Calu3 (cell line): ENCODE results near the gene UBN1. TPM values are rescaled to one million over a fixed set of nuclear protein-coding genes. Genes with fewer than 3 reads are reported as not detected.

Experiments
- BruUV-seq: library from RNA; stranded (reverse); fragments of 400-500 nt; replicated peaks from 2 replicates; lab custom pipeline; 2021; lab: Mats Ljungman, UMichigan
- CTCF ChIA-PET: fragments of 300-600 bp; sonication (Branson Sonifier 250); formaldehyde crosslinking; loops from one replicate; lab custom pipeline; 2022; ENCODE audit warnings: antibody characterized with exemption; lab: Charles Lee
- DNase-seq: peaks from one replicate; pipeline ENCODE4 v3.0.0; 2022
- H3K27ac Mint-ChIP-seq: one replicate; pipeline ENCODE4 v1.8.0; 2022; ENCODE audit warnings: mixed read lengths; ENCODE audit not compliant: unreplicated experiment
- H3K27me3 Mint-ChIP-seq: one replicate; pipeline ENCODE4 v1.8.0; 2022; ENCODE audit warnings: mixed read lengths; ENCODE audit not compliant: unreplicated experiment
- H3K36me3 Mint-ChIP-seq: one replicate; pipeline ENCODE4 v1.8.0; 2022; ENCODE audit warnings: mild to moderate bottlenecking, moderate library complexity, mixed read lengths; ENCODE audit not compliant: insufficient read depth, unreplicated experiment
- H3K4me1 Mint-ChIP-seq: one replicate; pipeline ENCODE4 v1.8.0; 2022; ENCODE audit warnings: mild to moderate bottlenecking, low read depth, mixed read lengths; ENCODE audit not compliant: unreplicated experiment
- H3K4me3 Mint-ChIP-seq: one replicate; pipeline ENCODE4 v1.8.0; 2022; ENCODE audit warnings: mild to moderate bottlenecking, low read depth, moderate library complexity, mixed read lengths; ENCODE audit not compliant: unreplicated experiment
- H3K9me3 Mint-ChIP-seq: one replicate; pipeline ENCODE4 v1.8.0; 2022; ENCODE audit warnings: low read depth, mixed read lengths; ENCODE audit not compliant: unreplicated experiment
- CTCF ChIP-seq: fragments of 200-600 bp; IDR thresholded peaks from one replicate; pipeline ENCODE4 v1.8.0; 2022; ENCODE audit warnings: antibody characterized with exemption; ENCODE audit not compliant: unreplicated experiment
- intact Hi-C: fragments of 100-400 bp; cut with micrococcal nuclease; formaldehyde crosslinking; loops from one replicate; pipeline ENCODE4 v1.10.0; 2022; ENCODE audit not compliant: unreplicated experiment
- total RNA-seq: library from RNA; stranded (reverse); gene quantifications from 2 replicates; pipeline ENCODE4 v1.2.3, GENCODE V29; 2022

Gene UBN1
- total RNA-seq, 1 experiment from 2014 or later: 50.5 TPM

- H3K4me3 Mint-ChIP-seq: no peak overlapping the region
- peaks cover 66% of the 10 kb centered on the region for H3K36me3 Mint-ChIP-seq
- no peak overlapping the region for H3K27ac Mint-ChIP-seq
- no peaks in the 10 kb centered on the region for H3K4me1 Mint-ChIP-seq
- intact Hi-C loops: no loop called here
- H3K9me3 Mint-ChIP-seq: no peaks in the 10 kb centered on the region
- no TSS peak for BruUV-seq
- DNase-seq: no peak
- no peaks in the 10 kb centered on the region for H3K27me3 Mint-ChIP-seq
- no peak for TF ChIP-seq CTCF
- CTCF ChIA-PET: interaction anchor here (0.7 kb wide), 1 partner anchor 1315 kb away, joined by 4 read pairs; no protein-coding TSS in a partner anchor
Observed at GRCh38 chr16:4897328-4897727, 50.0 kb downstream of the UBN1 start.

- no peak for DNase-seq
- intact Hi-C loops: no loop called here
- Mint-ChIP-seq H3K9me3 (no peaks in the 10 kb centered on the region), H3K4me1 (no peaks in the 10 kb centered on the region), H3K36me3 (peaks cover 70% of the 10 kb centered on the region), H3K4me3 (no peak overlapping the region), H3K27me3 (no peaks in the 10 kb centered on the region), H3K27ac (peak overlapping the region; percentile 7)
- no peak for TF ChIP-seq CTCF
- CTCF ChIA-PET: no interaction called here
- BruUV-seq: no TSS peak
Observed at GRCh38 chr16:4898811-4899473, 51.7 kb downstream of the UBN1 start.

- peaks cover 73% of the 10 kb centered on the region for H3K36me3 Mint-ChIP-seq
- H3K9me3 Mint-ChIP-seq: no peaks in the 10 kb centered on the region
- H3K27me3 Mint-ChIP-seq: no peaks in the 10 kb centered on the region
- no peak overlapping the region for H3K4me3 Mint-ChIP-seq
- DNase-seq: no peak
- intact Hi-C loops: no loop called here
- no TSS peak for BruUV-seq
- CTCF ChIA-PET: no interaction called here
- TF ChIP-seq CTCF: no peak
- H3K4me1 Mint-ChIP-seq: no peaks in the 10 kb centered on the region
- no peak overlapping the region for H3K27ac Mint-ChIP-seq
Observed at GRCh38 chr16:4899474-4899846, 52.2 kb downstream of the UBN1 start.

- Mint-ChIP-seq H3K4me3 (no peak overlapping the region), H3K27ac (no peak overlapping the region), H3K36me3 (peaks cover 74% of the 10 kb centered on the region), H3K27me3 (no peaks in the 10 kb centered on the region), H3K9me3 (no peaks in the 10 kb centered on the region), H3K4me1 (peaks cover 3% of the 10 kb centered on the region)
- TF ChIP-seq CTCF: no peak
- CTCF ChIA-PET: no interaction called here
- DNase-seq: no peak
- no TSS peak for BruUV-seq
- intact Hi-C loops: no loop called here
Observed at GRCh38 chr16:4900036-4900435, 52.8 kb downstream of the UBN1 start.
